Prostate gland (tissue), 2 donors: ENCODE results near the gene YTHDC1.

ENCODE experiments used
- POLR2A ChIP-seq: fragments of 450-650 bp; IDR thresholded peaks from one replicate; pipeline ENCODE4 v1.6.1; 2016; ENCODE audit warnings: antibody characterized with exemption, mild to moderate bottlenecking
- POLR2AphosphoS5 ChIP-seq: sonication (generic); formaldehyde crosslinking; IDR thresholded peaks from one replicate; pipeline ENCODE4 v1.6.1; 2017; ENCODE audit warnings: antibody characterized with exemption
- TF ChIP-seq, protein P1 (sequence below), 4 experiments: fragments of 200-600 bp in 2 of 4; fragments of 450-650 bp in 2 of 4; sonication (generic) in 2 of 4; IDR thresholded peaks; 1 replicate in 3 of 4; 2 replicates in 1 of 4; pipeline ENCODE4 v1.5.1; 2016 to 2019; ENCODE audit warnings: antibody characterized with exemption in 4 of 4, mild to moderate bottlenecking in 2 of 4, moderate library complexity in 2 of 4

DNA sequence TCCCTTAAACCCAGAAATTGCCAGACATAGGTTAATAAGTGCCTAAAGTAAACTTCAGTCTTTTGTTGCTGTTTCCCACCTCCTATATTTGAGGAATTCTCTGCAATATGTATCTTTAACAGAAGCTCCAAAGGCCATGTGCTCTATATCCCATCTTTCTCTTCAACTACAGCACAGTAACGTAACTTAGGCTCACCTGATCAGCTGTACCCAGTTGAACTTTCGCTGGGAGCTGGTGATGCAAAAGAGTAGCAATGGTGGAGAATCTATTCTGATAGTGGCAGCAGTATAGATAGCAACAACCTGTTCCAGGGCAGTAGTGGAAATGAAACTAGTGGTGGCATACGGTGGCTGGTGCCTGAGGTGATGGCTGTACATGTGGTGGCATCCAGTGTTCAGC, 33.2 kb upstream of the YTHDC1 start:
- TF ChIP-seq, protein P1, sequence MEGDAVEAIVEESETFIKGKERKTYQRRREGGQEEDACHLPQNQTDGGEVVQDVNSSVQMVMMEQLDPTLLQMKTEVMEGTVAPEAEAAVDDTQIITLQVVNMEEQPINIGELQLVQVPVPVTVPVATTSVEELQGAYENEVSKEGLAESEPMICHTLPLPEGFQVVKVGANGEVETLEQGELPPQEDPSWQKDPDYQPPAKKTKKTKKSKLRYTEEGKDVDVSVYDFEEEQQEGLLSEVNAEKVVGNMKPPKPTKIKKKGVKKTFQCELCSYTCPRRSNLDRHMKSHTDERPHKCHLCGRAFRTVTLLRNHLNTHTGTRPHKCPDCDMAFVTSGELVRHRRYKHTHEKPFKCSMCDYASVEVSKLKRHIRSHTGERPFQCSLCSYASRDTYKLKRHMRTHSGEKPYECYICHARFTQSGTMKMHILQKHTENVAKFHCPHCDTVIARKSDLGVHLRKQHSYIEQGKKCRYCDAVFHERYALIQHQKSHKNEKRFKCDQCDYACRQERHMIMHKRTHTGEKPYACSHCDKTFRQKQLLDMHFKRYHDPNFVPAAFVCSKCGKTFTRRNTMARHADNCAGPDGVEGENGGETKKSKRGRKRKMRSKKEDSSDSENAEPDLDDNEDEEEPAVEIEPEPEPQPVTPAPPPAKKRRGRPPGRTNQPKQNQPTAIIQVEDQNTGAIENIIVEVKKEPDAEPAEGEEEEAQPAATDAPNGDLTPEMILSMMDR (IDR thresholded peaks at IDR 0.05), result no peak
- TF ChIP-seq POLR2AphosphoS5 (no peak), POLR2A (no peak)
